ENCODE results near the gene C2CD3.

DNA sequence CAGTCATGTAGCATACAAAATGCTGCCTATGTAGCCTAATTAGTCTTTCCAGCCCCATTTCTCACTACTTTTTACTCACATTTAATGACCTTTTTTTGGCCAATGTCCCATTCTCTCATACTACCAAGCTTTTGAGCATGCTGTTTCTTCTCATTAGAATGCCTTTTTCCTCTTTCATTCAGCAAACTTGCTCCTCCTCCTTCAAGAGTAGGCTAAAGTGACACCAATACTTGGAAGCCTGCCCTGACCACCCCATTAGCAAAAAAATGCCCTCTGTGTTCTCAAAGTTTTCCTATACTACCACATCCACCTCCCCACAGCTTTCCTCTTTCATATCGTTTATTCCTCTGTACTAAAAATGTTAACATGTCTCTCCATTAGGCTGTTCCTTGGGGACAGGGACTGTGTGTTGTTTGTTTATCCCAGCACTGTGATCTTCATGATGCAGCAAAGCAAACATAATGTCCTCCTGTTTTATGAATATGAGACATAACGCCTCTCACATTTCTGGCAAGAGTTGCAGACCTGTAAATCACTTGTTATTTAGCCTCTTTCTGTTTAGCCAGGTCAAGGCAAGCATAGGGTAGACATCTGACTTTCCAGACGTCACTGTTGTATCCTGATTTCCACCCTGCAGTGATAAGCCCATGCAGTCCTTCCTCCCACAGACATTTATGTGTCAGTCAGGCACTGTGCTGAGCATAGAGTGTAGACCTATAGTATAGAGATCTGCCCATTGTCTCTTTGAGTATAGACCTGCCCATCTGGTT lies 99.9 kb downstream of the C2CD3 start:
- no peak for TF ChIP-seq POLR2A (IDR thresholded peaks at IDR 0.05)
- TF ChIP-seq, protein P1, sequence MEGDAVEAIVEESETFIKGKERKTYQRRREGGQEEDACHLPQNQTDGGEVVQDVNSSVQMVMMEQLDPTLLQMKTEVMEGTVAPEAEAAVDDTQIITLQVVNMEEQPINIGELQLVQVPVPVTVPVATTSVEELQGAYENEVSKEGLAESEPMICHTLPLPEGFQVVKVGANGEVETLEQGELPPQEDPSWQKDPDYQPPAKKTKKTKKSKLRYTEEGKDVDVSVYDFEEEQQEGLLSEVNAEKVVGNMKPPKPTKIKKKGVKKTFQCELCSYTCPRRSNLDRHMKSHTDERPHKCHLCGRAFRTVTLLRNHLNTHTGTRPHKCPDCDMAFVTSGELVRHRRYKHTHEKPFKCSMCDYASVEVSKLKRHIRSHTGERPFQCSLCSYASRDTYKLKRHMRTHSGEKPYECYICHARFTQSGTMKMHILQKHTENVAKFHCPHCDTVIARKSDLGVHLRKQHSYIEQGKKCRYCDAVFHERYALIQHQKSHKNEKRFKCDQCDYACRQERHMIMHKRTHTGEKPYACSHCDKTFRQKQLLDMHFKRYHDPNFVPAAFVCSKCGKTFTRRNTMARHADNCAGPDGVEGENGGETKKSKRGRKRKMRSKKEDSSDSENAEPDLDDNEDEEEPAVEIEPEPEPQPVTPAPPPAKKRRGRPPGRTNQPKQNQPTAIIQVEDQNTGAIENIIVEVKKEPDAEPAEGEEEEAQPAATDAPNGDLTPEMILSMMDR (IDR thresholded peaks at IDR 0.05) = no peak
- TF ChIP-seq EP300 (IDR thresholded peaks at IDR 0.05) = no peak

All from tibial nerve (tissue), 4 donors.